Uterus (tissue), 2 donors: ENCODE data around the gene LALBA.

Source experiments
- CTCF ChIP-seq, 4 experiments: fragments of 200-600 bp in 2 of 4; fragments of 450-650 bp in 2 of 4; sonication (generic) in 2 of 4; IDR thresholded peaks; one replicate each; pipeline ENCODE4 v1.5.1; 2016 to 2019; ENCODE audit warnings: antibody characterized with exemption in 4 of 4, mild to moderate bottlenecking in 2 of 4, moderate library complexity in 1 of 4
- POLR2A ChIP-seq, 2 donors: fragments of 450-650 bp; IDR thresholded peaks; one replicate each; pipeline ENCODE4 v1.6.1; 2016; ENCODE audit warnings: antibody characterized with exemption in 2 of 2, mild to moderate bottlenecking in 1 of 2, moderate library complexity in 1 of 2

- TF ChIP-seq CTCF (IDR thresholded peaks at IDR 0.05) (no peak), POLR2A (IDR thresholded peaks at IDR 0.05) (no peak)
Measured at GRCh38 chr12:48586361-48586760, 16.5 kb upstream of the LALBA start.
